GM18868 (cell line): Measurements from ENCODE around the gene UNG.
"Not testable (repeated sequence)": the region's sequence is repeated elsewhere in the genome, so short reads cannot be mapped to it uniquely, and the experiment has no call there.

Experiments used
- ATAC-seq: cut with Tn5 transposase; IDR thresholded peaks from one replicate; pipeline ENCODE4 v1.9.1; 2021; ENCODE audit warnings: mild to moderate bottlenecking, moderate library complexity; ENCODE audit not compliant: unreplicated experiment

Gene UNG

GRCh38 chr12:109120095-109120494 lies 22.7 kb downstream of the UNG start:
- no peak for ATAC-seq

GRCh38 chr12:109120557-109120956 lies 23.2 kb downstream of the UNG start:
- no peak for ATAC-seq

- ATAC-seq = no peak
These were observed 24.0 kb downstream of the UNG start for GRCh38 chr12:109121346-109121880.

GRCh38 chr12:109124878-109125648 lies 27.7 kb downstream of the UNG start:
- no peak for ATAC-seq

- no peak for ATAC-seq
These were observed 28.4 kb downstream of the UNG start for GRCh38 chr12:109125791-109126190.

GRCh38 chr12:109126784-109127183 lies 29.4 kb downstream of the UNG start:
- no peak for ATAC-seq

- no peak for ATAC-seq
These were observed 30.3 kb downstream of the UNG start for GRCh38 chr12:109127533-109128242.

GRCh38 chr12:109130297-109131153 lies 33.1 kb downstream of the UNG start:
- no peak for ATAC-seq

- ATAC-seq = no peak
These were observed 34.0 kb downstream of the UNG start for GRCh38 chr12:109131154-109132050.

GRCh38 chr12:109134186-109134917 lies 37.0 kb downstream of the UNG start:
- no peak for ATAC-seq

GRCh38 chr12:109137055-109137454 lies 39.7 kb downstream of the UNG start:
- no peak for ATAC-seq

- ATAC-seq = no peak
These were observed 42.0 kb downstream of the UNG start for GRCh38 chr12:109139360-109139759.

- no peak for ATAC-seq
These were observed 42.4 kb downstream of the UNG start for GRCh38 chr12:109139791-109140190.

GRCh38 chr12:109140560-109140959 lies 43.2 kb downstream of the UNG start:
- no peak for ATAC-seq

- no peak for ATAC-seq
These were observed 46.8 kb downstream of the UNG start for GRCh38 chr12:109144224-109144623.

GRCh38 chr12:109147126-109147525 lies 49.7 kb downstream of the UNG start:
- ATAC-seq = not testable (repeated sequence)

- no peak for ATAC-seq
These were observed 50.6 kb downstream of the UNG start for GRCh38 chr12:109147954-109148353.

GRCh38 chr12:109150124-109150640 lies 52.8 kb downstream of the UNG start:
- no peak for ATAC-seq

- no peak for ATAC-seq
These were observed 54.1 kb downstream of the UNG start for GRCh38 chr12:109151457-109151856.
